Measurements from ENCODE around the gene NRL. TPM values are rescaled to one million over a fixed set of nuclear protein-coding genes. Genes with fewer than 3 reads are reported as not detected.
A peak's percentile ranks its signal among the peaks of the same experiment; 100 is the strongest.

The NRL gene
- total RNA-seq, 1 experiment from 2014 or later = 0.66 TPM

GRCh38 chr14:24146453-24146977 is 31.8 kb upstream of the NRL start, which contains the start of gene PSME2:
Gene PSME2, minus strand, starts transcription at chr14:24146610. Its CDS starts 29 bp downstream, at chr14:24146581.
- no TSS peak for BruUV-seq (replicated peaks)
- CTCF ChIA-PET = interaction anchor here (0.6 to 3.9 kb wide), 13 partner anchors 9 to 285 kb away, joined by 3 to 19 read pairs (median 3); partner anchors contain the start of genes CIDEB, DCAF11, IRF9 and NRL

More at GRCh38 chr14:24146453-24146977, 31.8 kb upstream of the NRL start, which contains the start of gene PSME2:
- DNase-seq (ENCODE audit: low read depth, low spot score) (peak; percentile 94), ATAC-seq (peak; percentile 83)
- intact Hi-C loops (cut with micrococcal nuclease) = loop anchor here (1.0 kb wide), 1 partner anchor 32 kb away; the partner anchor contains the start of genes DCAF11 and NRL
- no peaks in the 10 kb centered on the region for H3K27me3 ChIP-seq (ENCODE audit: insufficient read depth, low read length)
- no peaks in the 10 kb centered on the region for H3K9me2 ChIP-seq (ENCODE audit: insufficient read depth)
- H3K4me1 ChIP-seq (ENCODE audit: control insufficient read depth in 1 of 2, insufficient read depth in 2 of 2, low read length in 2 of 2) = peaks cover 19 to 27% of the 10 kb centered on the region in 2 experiments
- no peaks in the 10 kb centered on the region for H4K20me1 ChIP-seq (ENCODE audit: insufficient read depth)
- H3K4me2 ChIP-seq (ENCODE audit: low read length) = peak within 1 kb of the TSS; percentile 92
- H3K4me3 ChIP-seq (replicated peaks in 1 of 2; ENCODE audit: low read depth in 1 of 2, low read length in 2 of 2) = peak within 1 kb of the TSS; percentile 97 to 99
- peaks cover 29 to 32% of the 10 kb centered on the region in 2 experiments; a peak in 3 of 4 replicates for H3K36me3 ChIP-seq (ENCODE audit: control insufficient read depth in 1 of 2, insufficient read depth in 2 of 2, low read length in 2 of 2)
- RAD21 ChIA-PET (ENCODE audit: low non-redundant PET in 1 of 2, low total read pairs in 2 of 2, uncharacterized antibody in 2 of 2, unreplicated experiment in 2 of 2) = interaction anchor here (0.6 to 1.2 kb wide), 3 partner anchors 11 to 37 kb away, joined by 3 to 4 read pairs (median 4); partner anchors contain the start of genes IRF9 (in 1 of the 2) and PSME1 (in 1 of the 2)
- peak within 1 kb of the TSS; percentile 95 for H3K27ac ChIP-seq (ENCODE audit: low read depth, low read length)
- POLR2A ChIA-PET = interaction anchor here (0.7 to 2.3 kb wide), 14 partner anchors 9 to 285 kb away, joined by 3 to 24 read pairs (median 4); partner anchors contain the start of genes DCAF11, IPO4, IRF9 and NRL
- no peak within 1 kb of the TSS for H2AFZ ChIP-seq (ENCODE audit: low read depth, low read length, poor library complexity, severe bottlenecking)
- H3K9ac ChIP-seq (ENCODE audit: low read length) = peak within 1 kb of the TSS; percentile 86
- H3K79me2 ChIP-seq (ENCODE audit: insufficient read depth, low read length) = peaks cover 54% of the 10 kb centered on the region
- TF ChIP-seq TCF7L2 (IDR thresholded peaks at IDR 0.05; ENCODE audit: borderline replicate concordance, extremely low read depth, insufficient read depth, insufficient read length) = no peak
- peak; percentile 48 for TF ChIP-seq POLR2A (IDR thresholded peaks at IDR 0.05; ENCODE audit: borderline replicate concordance, extremely low read depth, insufficient read depth, insufficient read length)
- TF ChIP-seq EZH2phosphoT487 (IDR thresholded peaks at IDR 0.05; ENCODE audit: borderline replicate concordance) = no peak
- TF ChIP-seq CEBPB (IDR thresholded peaks at IDR 0.05; ENCODE audit: low read depth) = no peak
- no peak for TF ChIP-seq MAX (IDR thresholded peaks at IDR 0.05)
- TF ChIP-seq ZNF274 (IDR thresholded peaks at IDR 0.05; ENCODE audit: low read depth, low read length) = no peak
- no peak for TF ChIP-seq SP1 (IDR thresholded peaks at IDR 0.05; ENCODE audit: low read depth)
- no peak for TF ChIP-seq ELF1 (IDR thresholded peaks at IDR 0.05; ENCODE audit: borderline replicate concordance, low read depth)
- TF ChIP-seq SIN3A (IDR thresholded peaks at IDR 0.05; ENCODE audit: low read depth) = no peak
- TF ChIP-seq YY1 (IDR thresholded peaks at IDR 0.05; ENCODE audit: extremely low read depth, insufficient replicate concordance, low read depth, low read length) = peak; percentile 42
- TF ChIP-seq CTCF (IDR thresholded peaks at IDR 0.05 in 2 of 3, conservative IDR thresholded peaks at IDR 0.05 in 1 of 3; ENCODE audit: borderline replicate concordance in 1 of 3, insufficient read depth in 1 of 3, low read depth in 2 of 3, low read length in 2 of 3) = no peak
- no peak for TF ChIP-seq CBX3 (IDR thresholded peaks at IDR 0.05; ENCODE audit: low read depth)
- TF ChIP-seq RAD21 (IDR thresholded peaks at IDR 0.05; ENCODE audit: low read depth) = no peak
- no peak for TF ChIP-seq EZH2 (IDR thresholded peaks at IDR 0.05)
- TF ChIP-seq POLR2AphosphoS5 (IDR thresholded peaks at IDR 0.05; ENCODE audit: low read depth, low read length) = peak; percentile 71; the same call in 1 of the 2 replicates
- TF ChIP-seq JUND (IDR thresholded peaks at IDR 0.05) = no peak
- TF ChIP-seq EGR1 (IDR thresholded peaks at IDR 0.05; ENCODE audit: low read depth) = no peak
- TF ChIP-seq FOSL1 (IDR thresholded peaks at IDR 0.05; ENCODE audit: low read depth) = no peak
- TF ChIP-seq ZFX (IDR thresholded peaks at IDR 0.05) = no peak
- H3K9me3 ChIP-seq (ENCODE audit: control insufficient read depth in 1 of 2, insufficient read depth in 1 of 2, low read depth in 1 of 2, low read length in 2 of 2) = no peaks in the 10 kb centered on the region

Measured in HCT116 (cell line).